ENCODE measurements around the gene GIMAP4.
"Not testable (repeated sequence)": the region's sequence is repeated elsewhere in the genome, so short reads cannot be mapped to it uniquely, and the experiment has no call there.

Gene GIMAP4

GRCh38 chr7:150580638-150581394 is 13.6 kb downstream of the GIMAP4 start:
- DNase-seq: no peak

DNA sequence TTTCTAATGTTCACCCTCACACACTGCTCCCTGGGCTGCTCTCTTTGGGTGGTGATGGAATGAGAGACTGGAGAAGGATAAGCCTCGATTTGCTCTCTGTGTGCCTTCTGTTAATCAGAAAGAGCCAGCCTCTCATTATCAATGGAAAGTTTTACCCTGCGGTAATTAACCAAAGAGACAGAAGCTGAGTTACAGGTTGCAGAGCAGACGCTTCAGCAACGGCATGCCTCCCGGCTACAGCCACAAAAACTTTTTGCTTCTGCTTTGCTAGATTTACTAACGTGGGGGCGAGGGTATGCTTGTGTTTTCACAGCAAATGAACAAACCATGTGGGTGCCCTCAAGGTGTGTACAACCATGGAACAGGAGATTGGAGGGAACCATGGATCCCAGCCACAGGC is 18.0 kb downstream of the GIMAP4 start:
- no peak for DNase-seq

DNA sequence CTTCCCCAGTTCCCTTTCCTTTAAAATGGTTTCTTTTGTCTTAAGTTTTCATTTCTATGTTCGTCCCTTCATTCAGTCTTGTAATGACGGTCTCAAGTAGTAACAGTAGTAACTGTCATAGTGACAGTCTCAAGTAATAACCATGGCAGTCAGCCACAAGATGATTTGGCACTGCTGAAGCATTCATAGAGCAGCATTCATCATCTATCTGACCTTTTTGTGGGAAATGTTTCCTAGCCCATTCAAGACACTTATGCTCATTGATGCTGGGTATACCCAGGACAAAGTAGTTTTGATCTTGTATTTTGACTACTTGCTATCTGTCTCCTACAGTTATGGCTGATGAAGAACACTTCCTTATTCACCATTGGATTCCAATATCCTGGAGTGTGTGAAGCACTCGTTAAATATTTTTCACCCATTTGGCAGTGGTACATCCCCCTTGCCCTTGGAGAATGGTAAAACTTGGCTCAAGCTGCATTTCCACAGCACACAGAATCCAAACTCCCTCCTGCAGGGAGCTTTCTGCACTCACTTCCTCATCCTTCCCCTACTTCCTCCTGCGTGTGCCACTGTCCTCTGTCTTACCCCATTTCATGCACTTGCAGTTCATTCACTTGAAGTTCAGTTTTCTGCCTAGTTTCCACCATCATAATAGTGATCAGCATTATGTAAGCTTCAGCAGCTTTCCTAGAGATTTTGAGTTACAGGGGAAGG is 19.0 kb downstream of the GIMAP4 start:
- no peak for DNase-seq

DNA sequence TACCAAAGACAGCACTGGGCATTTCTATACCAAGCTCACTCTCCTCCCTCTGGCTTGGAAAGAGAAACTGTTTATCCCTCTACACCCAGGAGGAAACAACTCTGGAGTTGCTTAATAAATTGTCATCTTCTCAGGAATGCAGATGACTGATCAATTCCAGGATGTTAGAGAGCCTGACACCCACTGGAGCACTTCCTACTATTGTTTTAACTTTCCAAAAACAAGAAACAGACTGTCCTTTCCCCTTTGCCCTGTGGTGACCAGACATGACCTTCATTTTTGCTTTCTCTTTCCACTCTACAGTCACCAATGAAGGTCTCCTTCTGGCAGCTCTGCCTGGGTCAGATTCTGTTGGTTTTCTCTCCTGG is 19.6 kb downstream of the GIMAP4 start:
- DNase-seq: no peak

DNA sequence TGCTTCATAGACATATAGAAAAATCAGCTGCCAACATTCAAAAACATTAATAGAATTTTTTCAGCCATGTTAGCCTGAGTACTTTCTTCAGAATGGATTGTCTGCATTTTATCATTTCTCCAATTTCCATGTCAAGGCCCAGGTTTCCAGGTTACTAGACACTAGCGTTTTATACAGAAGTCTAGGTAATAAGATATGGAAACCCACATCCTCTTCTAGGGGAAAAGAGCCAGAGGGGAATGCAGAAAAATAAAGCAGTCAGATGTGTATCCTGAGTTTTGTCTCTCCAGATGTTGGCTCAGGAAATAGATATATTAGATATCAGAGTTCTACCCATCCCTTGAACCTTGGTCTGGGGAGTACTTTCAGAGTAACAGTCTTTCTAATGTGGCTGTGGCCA is 20.4 kb downstream of the GIMAP4 start:
- DNase-seq: no peak

- no peak for DNase-seq
Measured at GRCh38 chr7:150594805-150595204, 27.6 kb downstream of the GIMAP4 start.

DNA sequence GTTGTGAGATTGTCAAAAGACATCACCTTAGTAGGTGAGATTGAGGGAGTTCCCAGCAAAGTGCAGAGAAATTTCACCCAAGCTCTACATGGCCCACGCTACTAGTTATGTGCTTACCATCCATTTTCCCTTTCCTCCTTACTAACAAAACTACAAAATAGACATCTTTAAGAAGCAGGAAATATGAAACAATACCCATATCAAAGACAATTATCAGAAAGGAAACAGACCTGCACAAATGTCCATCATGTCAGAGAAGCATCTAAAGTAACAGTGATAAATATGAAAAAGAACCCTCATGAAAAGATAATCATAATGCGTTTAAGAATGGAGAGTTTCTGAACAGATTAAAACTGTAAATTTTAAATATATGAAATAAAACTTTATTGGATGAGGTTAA is 28.2 kb downstream of the GIMAP4 start:
- no peak for DNase-seq

DNA sequence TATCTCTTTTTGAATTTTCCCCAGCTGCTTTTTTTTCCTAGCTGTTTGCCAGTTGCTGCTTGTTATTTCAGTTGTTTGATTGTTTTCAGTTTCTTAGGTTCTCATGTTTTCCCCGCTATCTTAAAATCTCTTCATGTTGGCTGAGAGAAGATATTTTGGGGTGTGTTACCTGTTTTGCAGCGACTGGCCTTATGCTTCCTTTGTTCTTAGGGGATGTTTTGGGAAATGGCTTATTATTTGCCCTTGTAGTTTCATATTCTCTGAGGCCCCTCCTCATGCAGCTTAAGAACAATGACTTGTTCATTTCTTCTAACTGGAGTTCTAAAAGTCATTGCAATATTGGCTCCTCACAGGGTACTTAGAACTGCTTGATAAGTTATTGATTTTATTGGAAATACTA is 36.4 kb downstream of the GIMAP4 start:
- not testable (repeated sequence) for DNase-seq

- no peak for DNase-seq
Measured at GRCh38 chr7:150610233-150610632, 43.0 kb downstream of the GIMAP4 start.

DNA sequence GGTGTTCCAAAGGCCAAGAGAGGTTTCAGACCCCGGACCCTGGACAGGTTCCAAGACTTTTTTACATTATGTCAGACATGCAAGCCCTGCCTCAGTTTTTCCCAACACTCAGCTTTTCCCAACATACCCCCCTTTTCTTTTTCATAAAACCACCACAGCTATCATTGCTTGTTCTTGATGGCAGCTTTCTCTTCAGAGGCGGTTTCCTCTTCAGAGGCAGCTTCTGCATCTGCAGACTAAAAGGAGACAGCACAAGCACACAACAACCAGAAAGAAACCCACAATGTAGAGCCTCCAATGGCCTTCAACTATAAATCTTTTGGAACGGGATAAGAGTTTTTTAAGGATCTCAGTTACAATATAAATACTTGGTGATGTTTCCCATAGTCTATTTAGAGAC is 45.7 kb downstream of the GIMAP4 start:
- no peak for DNase-seq

DNA sequence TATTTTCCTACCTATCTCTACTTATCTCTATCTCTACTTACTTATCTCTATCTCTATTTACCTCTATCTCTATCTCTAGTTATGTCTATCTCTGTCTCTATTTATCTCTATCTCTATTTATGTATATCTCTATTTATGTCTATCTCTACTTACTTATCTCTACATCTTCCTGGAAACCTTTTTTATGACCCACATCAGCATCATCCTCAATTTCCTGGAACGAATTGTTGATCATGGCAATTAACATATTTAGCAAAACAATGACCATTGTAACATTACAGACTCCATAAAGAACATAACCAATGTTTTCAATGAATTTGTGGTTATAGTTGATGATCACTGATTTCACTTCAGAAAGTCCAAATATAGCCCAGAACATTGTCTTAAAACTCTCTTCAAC is 46.7 kb downstream of the GIMAP4 start:
- DNase-seq: no peak

DNA sequence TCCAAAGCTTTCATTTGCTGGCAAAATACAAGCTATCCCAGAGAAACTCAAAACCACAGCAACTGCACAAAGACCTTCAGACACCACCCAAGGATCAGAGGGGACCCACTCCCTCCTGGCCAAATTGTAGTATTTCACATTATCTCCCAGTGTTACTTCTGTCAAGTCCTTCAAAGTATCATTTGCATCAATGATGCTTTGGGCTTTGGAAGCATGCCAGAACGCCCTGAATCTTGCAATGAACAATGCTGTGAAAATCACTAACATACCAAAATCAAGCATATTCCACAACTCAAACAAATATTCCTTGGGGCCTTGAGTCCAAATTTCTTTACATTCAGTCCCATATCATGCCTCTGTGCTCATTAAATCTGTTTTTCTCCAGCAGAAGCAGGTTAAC is 47.2 kb downstream of the GIMAP4 start:
- DNase-seq: not testable (repeated sequence)

DNA sequence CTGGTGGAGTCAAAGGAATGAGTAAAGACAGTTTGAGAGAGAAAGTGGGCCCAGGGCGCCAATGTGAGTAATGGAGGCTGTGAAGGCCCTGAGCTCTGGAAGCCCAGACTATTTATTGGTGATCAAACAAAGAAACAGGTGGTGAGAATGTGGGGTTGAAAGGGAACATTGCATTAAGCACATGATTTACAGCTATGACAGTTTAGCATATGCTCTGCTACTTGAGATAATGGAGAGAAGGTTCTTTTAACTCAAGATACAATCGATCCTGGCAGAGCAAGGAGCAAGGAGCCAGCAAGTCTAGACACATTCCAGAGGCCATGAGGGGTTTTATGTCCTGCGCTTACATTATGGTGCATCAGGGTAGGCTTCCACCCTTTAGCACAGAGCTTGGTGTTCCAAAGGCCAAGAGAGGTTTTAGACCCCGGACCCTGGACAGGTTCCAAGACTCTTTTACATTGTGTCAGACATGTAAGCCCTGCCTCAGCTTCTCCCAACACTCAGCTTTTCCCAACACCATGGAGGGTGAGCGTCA is 48.1 kb downstream of the GIMAP4 start:
- not testable (repeated sequence) for DNase-seq

DNA sequence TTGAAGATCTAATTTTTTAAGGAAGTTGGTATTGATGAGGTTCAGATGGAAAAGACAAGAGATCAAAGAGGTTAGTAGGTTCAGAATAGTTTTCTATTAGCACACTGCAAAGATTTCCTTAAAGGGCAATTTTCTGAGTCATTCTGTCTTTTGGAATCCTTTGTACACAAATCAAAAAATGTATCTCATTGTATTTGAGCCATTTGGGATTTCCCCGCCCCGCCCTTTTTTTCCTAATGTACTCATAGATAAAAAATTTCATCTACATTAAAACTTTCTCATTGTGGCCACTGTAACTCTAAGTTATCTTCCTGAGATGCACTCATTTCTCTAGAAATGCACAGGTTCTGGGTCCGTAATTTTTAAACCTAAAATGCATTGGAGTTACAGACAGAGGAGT is 52.9 kb downstream of the GIMAP4 start:
- DNase-seq: no peak

DNA sequence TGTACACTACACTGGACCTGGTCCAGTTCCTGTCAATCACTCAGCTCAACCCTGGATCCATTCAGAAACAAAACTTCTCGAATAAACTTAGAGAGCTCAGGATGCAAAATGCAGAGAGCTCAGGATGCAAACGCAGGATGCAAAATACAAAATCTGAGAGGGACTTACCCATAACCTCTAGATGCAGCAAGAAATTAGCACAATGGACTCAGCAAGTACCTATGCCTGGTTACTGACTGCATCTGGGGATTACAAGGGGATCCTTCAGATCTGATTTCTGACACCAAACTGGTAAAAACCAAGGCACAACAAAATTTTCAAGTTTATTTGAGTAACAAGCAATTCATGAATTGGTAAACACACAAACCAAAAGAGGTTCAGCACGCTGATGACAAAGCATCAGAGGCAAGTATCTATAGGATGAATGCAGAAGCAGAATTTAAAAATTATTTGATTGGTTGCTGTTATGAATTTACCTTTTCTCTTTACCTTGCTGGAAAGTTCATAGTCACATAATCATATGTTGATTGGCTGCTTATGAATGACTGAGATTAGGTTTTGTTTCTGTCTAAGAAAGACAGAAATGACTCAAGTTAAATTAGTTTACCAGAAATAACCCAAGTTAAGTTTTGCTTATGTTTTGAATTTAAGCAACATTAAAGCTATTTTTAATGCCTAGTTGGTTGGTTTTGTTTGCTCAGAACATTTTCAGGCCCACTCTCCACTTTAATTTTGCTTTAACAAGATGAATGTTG is 53.6 kb downstream of the GIMAP4 start:
- DNase-seq: no peak

DNA sequence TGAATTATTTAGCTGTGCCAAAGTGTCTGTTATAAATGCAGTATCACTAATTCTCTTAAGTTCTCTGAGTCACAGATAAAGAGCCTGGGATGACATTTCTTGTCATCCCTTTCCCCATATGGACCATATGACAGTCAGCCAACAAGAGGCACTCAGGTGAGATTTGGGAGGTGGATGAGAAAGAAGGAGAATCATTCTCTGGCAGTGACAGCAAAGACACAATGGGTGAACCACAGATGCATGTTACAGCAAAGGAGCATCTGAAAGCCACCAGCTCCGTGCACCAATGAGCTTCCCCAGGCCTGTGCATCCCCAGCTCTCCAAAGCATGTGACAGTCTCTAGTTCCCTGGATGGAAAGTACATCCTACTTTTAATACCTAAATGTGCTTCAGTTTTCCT is 54.2 kb downstream of the GIMAP4 start:
- no peak for DNase-seq
